Measurements from ENCODE around the gene EZH1.

Gene EZH1

GRCh38 chr17:42709561-42709960 is 35.3 kb downstream of the EZH1 start:
- DNase-seq (ENCODE audit: low read depth, low spot score) = no peak

- DNase-seq (ENCODE audit: low read depth, low spot score) = no peak
These were observed 36.3 kb downstream of the EZH1 start for GRCh38 chr17:42708588-42708987.

- DNase-seq (ENCODE audit: low read depth, low spot score) = no peak
These were observed 38.1 kb downstream of the EZH1 start for GRCh38 chr17:42706732-42707131.

- no peak for DNase-seq (ENCODE audit: low read depth, low spot score)
These were observed 39.9 kb downstream of the EZH1 start for GRCh38 chr17:42704837-42705494.

GRCh38 chr17:42704490-42704836 is 40.4 kb downstream of the EZH1 start:
- DNase-seq (ENCODE audit: low read depth, low spot score) = no peak

- DNase-seq (ENCODE audit: low read depth, low spot score) = no peak
These were observed 42.4 kb downstream of the EZH1 start for GRCh38 chr17:42702446-42702845.

- no peak for DNase-seq (ENCODE audit: low read depth, low spot score)
These were observed 44.1 kb downstream of the EZH1 start for GRCh38 chr17:42700586-42701289.

- no peak for DNase-seq (ENCODE audit: low read depth, low spot score)
These were observed 45.5 kb downstream of the EZH1 start for GRCh38 chr17:42699415-42699740.

GRCh38 chr17:42698736-42699414 is 46.0 kb downstream of the EZH1 start:
- DNase-seq (ENCODE audit: low read depth, low spot score) = peak; percentile 69

GRCh38 chr17:42697108-42697811 is 47.6 kb downstream of the EZH1 start:
- no peak for DNase-seq (ENCODE audit: low read depth, low spot score)

- no peak for DNase-seq (ENCODE audit: low read depth, low spot score)
These were observed 49.3 kb downstream of the EZH1 start for GRCh38 chr17:42695500-42695899.

- DNase-seq (ENCODE audit: low read depth, low spot score) = no peak
These were observed 50.3 kb downstream of the EZH1 start for GRCh38 chr17:42694524-42694923.

GRCh38 chr17:42692489-42692888 is 52.4 kb downstream of the EZH1 start:
- no peak for DNase-seq (ENCODE audit: low read depth, low spot score)

- DNase-seq (ENCODE audit: low read depth, low spot score) = no peak
These were observed 53.8 kb downstream of the EZH1 start for GRCh38 chr17:42691021-42691545.

GRCh38 chr17:42690596-42690995 is 54.2 kb downstream of the EZH1 start:
- DNase-seq (ENCODE audit: low read depth, low spot score) = no peak

- DNase-seq (ENCODE audit: low read depth, low spot score) = no peak
These were observed 57.0 kb downstream of the EZH1 start for GRCh38 chr17:42687707-42688320.

- no peak for DNase-seq (ENCODE audit: low read depth, low spot score)
These were observed 58.2 kb downstream of the EZH1 start for GRCh38 chr17:42686520-42687128.

GRCh38 chr17:42685831-42686230 is 59.0 kb downstream of the EZH1 start:
- no peak for DNase-seq (ENCODE audit: low read depth, low spot score)

- no peak for DNase-seq (ENCODE audit: low read depth, low spot score)
These were observed 59.8 kb downstream of the EZH1 start for GRCh38 chr17:42684929-42685556.

GRCh38 chr17:42683407-42684034 is 61.3 kb downstream of the EZH1 start:
- peak; percentile 34 for DNase-seq (ENCODE audit: low read depth, low spot score)

Data from astrocyte of the hippocampus (primary cell).